HG03571 (cell line): Measurements from ENCODE around the gene DHCR7.
"Not testable (repeated sequence)": the region's sequence is repeated elsewhere in the genome, so short reads cannot be mapped to it uniquely, and the experiment has no call there.

ENCODE experiments used
- ATAC-seq: cut with Tn5 transposase; IDR thresholded peaks from one replicate; pipeline ENCODE4 v1.9.1; 2021; ENCODE audit not compliant: unreplicated experiment

DHCR7 gene

DNA sequence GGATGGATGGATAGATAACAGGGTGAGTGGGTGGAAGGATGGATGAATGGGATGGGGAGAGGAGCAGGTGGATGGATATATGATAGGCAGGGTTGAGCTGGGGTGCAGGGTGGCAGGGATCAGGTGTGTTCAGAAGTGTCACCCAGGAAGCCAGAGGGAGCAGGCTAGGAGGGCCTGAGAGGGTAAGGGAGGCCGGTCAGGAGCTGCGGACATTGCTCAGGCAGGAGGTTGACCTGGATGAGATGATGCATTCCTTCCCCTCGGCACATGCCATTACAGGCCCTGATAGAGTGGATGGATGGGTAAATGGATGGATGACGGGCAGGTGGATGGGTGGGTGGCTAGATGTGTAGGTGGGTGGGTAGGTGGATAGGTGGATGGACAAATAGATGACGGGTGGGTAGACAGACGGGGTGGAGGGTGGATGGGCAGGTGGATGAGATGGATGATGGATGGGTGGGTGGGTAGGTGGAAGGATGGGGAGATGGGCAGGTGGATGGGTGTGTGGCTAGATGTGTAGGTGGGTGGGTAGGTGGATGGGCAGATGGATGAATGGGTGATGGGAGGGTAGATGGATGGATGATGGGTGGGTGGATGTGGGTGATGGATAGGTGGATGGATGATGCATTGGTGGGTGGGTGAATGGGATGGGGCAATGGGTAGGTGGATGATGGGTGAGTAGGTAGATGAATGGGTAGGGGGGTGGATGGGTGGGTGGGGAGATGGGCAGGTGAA lies 8.0 kb downstream of the DHCR7 start:
- no peak for ATAC-seq

DNA sequence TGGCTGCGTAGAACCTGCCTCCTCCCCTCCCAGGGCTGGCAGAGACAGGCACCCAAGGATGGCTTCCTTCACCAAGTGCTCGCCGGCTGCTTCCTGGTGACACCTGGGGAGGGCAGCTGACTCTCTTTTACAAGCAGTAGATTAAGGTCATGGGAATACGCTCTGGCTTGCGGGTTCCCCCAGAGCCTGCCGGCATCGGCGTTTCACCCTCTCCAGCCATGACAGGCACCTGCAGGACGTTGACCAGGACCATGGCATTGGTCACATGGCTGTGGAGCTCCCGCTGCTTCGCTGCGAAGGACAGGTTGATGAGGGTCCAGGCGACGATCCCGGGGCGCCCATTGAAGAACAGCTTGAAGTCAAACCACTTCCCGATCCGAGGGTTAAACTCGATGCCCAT lies 9.5 kb downstream of the DHCR7 start:
- no peak for ATAC-seq

DNA sequence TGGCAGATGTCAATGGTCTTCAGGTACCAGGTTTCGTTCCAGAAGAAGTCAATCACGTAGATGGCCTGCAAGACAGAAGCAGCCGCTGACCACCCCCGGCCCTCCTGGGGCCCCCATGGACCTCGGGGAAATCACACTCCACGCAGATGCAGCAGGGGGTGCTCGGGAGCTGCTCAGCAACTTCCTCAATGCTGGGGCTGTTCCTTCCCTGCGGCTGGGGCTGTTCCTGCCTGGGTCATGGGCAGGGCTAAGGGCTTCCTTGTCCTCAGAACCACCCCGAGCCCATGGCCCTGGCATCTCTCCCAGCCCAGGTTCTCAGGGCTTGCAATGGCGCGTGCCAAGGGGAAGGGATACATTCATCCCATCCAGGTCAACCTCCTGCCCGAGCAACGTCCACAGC lies 10.3 kb downstream of the DHCR7 start:
- no peak for ATAC-seq

- no peak for ATAC-seq
These were observed 10.8 kb downstream of the DHCR7 start for GRCh38 chr11:71437399-71437798.

DNA sequence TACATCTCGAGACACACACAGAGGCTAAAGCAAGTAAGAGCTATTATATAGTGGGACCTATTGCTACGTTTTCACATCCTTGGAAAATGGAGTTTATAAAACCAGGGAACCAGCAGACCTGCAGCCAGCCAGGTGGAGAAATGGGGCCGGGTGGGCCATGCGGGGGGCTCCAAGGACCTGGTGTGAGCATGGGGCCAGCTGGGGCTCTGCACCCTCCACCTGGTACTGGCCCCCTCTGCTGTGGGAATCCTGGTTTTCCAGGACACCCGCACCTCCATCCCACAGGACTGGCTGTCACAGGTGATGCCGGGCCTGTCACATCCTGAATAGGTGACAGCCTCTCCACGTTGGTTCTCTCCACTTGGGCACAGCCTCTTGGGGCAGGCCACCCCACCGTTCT lies 11.3 kb downstream of the DHCR7 start:
- ATAC-seq, result no peak

GRCh38 chr11:71435278-71435951 lies 12.8 kb downstream of the DHCR7 start:
- no peak for ATAC-seq

- no peak for ATAC-seq
These were observed 13.5 kb downstream of the DHCR7 start for GRCh38 chr11:71434576-71435130.

- no peak for ATAC-seq
These were observed 14.3 kb downstream of the DHCR7 start for GRCh38 chr11:71433648-71434450.

DNA sequence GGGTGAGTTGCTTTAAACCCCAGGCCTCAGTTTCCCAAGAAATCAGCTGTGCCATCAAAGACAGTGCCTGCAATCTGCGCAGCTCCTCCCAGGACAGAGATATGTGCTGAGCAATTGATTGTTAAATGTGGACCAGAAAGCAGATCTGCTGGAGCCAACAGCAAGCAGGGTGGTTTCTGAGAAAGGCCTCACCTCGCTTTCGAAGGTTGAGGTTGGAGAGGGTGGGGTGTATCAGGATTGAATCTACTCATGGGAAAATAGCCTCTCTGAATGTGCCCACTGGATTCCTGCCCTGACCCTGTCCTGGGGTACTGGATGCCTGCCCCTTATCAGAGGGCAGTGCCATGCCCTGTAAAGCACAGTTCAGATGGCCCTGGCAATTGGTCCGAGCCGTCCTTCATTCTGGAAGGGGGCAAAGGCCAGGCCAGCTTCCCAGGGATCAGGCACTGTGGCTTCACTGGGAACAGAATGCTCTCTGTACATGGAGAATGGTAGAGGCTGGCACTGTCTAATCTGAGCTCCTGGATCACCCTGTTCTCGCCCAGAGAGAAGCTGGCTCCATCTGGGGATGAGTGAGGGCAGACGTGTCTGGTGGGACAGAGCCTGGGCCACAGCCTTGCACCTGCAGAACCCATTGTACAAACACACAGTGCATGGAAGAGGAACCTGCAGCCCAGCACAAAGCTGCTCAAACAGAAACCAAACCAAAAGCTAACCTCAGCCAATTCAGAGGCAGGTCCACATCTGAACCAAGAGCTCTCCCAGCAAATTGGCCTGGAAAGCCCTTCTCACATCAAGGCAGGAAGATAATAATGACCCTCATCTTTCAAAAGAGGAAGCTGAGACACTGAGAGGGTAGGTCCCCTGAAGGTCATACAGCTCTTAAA lies 15.2 kb downstream of the DHCR7 start:
- no peak for ATAC-seq

- ATAC-seq, result no peak
These were observed 16.9 kb downstream of the DHCR7 start for GRCh38 chr11:71431271-71431670.

- ATAC-seq, result no peak
These were observed 18.0 kb downstream of the DHCR7 start for GRCh38 chr11:71430166-71430565.

DNA sequence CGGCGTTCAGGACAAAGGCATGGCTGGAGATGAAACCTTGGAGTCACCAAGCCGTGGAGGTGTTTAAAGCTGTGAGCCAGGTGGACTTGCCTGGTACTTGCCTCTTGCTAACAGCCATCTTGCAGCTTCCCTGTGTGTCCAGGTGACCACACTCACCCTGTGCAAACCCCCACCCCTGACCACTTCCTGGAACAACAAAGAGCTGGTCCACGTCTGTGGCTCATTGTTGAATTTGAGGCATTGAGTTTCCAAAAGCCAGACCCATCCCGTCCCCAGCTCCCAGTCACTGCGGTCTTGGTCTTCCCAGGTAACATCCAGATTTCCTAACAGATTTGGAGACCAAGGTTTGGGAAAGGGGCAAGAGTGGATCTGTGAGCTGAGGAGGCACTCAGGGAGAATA lies 18.5 kb downstream of the DHCR7 start:
- ATAC-seq, result no peak

GRCh38 chr11:71428861-71429435 lies 19.2 kb downstream of the DHCR7 start:
- no peak for ATAC-seq

DNA sequence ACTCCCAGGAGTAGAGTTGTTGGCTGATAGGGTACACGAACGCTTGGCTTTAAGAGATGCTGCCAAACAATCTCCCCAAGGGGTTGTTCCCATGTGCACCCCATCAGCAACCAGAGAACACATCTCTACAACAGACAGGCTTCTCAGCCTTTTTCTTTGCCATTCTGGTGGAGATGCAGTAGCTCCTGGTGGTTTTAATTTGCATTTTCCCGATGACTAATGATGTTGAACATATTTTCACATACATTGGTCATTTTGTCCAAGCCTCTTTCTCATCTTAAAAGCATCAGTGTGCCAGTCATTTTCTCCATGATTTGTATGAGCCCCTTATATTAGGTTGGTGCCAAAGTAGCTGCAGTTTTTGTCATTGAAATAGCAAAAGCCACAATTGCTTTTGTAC lies 21.8 kb downstream of the DHCR7 start:
- no peak for ATAC-seq

- no peak for ATAC-seq
These were observed 22.3 kb downstream of the DHCR7 start for GRCh38 chr11:71425860-71426259.

DNA sequence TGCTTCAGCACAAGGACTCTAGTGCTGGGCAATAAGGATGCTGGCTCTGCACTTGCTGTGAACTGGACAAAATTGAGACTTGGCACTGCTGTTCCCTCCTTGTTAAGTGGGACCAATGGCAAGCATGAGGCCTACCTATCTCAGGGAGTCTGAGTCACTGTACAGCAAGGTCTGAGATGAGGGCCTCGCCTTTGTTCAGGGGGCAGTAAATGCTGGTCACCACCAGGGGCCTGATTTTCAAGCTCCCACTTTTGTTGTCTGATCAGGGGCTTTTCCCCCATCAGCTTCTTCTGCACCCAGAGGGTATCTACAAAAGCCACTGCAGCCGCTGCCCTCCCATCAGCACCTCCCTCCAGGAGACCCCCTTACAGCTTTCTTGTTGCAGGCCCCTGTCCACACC lies 22.8 kb downstream of the DHCR7 start:
- no peak for ATAC-seq

DNA sequence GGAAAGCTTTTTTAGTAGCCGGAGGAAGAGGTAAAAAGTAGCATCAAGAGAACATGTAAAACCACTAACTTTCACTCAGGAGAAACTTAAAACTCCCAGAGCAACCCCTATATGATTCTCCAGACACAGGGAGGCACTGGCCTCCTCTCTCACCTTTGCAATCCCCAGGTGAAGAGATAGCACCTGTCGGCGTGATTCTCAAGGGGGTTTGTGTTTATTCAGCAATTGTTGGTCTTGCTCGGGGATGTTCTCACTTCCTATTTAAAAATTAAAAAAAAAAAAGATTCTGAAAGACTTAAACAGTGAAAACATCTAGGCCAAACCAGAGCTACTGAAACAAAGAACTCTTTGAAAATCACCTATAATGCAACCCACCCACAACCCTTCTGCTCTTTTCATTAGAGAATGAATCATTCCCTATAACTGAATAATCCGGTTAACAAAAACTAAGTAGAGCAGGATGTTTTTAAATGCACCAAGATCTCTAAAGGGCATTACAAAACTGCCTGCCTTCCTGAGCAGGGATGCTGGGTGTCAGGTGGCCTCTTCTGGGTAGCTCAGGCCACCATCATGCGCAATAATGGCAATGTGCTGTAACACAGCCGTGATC lies 24.9 kb downstream of the DHCR7 start:
- no peak for ATAC-seq

DNA sequence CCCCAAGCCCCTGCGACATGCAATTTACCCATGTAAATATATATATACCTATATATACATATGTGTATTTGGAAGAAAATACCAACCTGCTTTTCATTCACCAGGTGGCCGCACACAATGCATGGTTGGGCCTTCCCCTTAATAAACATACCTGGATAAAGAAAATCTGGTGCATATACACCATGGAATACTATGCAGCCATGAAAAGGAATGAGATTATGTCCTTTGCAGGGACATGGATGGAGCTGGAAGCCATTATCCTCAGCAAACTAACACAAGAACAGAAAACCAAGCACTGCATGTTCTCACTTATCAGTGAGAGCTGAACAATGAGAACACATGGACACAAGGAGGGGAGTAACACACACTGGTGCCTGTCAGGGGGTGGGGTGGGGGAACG lies 25.9 kb downstream of the DHCR7 start:
- ATAC-seq, result not testable (repeated sequence)

DNA sequence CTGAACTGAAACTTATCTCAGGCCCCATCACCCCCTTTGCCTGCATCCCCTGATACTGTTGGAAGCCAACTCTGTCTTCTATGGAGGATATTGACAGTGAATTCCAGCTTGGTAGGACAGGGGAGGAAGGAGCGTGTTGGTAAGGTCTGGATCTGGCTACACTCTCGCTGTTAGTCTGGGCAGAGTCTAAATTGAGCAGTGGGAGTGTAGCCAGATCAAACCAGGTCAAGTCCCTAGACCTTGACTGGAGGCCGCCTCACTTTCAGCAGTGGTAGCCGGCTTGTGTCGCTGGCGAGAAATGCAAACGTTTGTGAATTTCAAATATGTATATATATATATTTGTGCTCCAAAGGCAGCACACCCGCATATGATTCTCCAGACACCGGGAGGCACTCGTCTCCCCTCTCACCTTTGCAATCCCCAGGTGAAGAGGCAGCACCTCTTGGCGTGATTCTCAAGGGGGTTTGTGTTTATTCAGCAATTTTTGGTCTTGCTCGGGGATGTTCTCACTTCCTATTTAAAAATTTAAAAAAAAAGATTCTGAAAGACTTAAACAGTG lies 26.7 kb downstream of the DHCR7 start:
- ATAC-seq, result no peak
